PC-9 (cell line): ENCODE data around the gene SUV39H2.

ENCODE experiments used
- CTCF ChIP-seq: fragments of 200-600 bp; sonication (generic); conservative IDR thresholded peaks from 2 replicates; pipeline ENCODE4 v1.6.1; 2017; ENCODE audit warnings: mixed run types, antibody characterized with exemption, mild to moderate bottlenecking, moderate library complexity
- EZH2 ChIP-seq: fragments of 200-600 bp; sonication (generic); IDR thresholded peaks from 2 replicates; pipeline ENCODE4 v1.8.0; 2017; ENCODE audit warnings: antibody characterized with exemption, low read depth

GRCh38 chr10:14936584-14936983 lies 57.9 kb downstream of the SUV39H2 start:
- no peak for TF ChIP-seq EZH2
- TF ChIP-seq CTCF, result no peak
